HEK293T (cell line): ENCODE data around the gene MDK.

Source experiments
- ELF4 ChIP-seq: fragments of 450-650 bp; IDR thresholded peaks from 2 replicates; pipeline ENCODE4 v1.6.1; 2017; ENCODE audit warnings: antibody characterized with exemption
- FOXA1 ChIP-seq: fragments of 450-650 bp; IDR thresholded peaks from 2 replicates; pipeline ENCODE4 v1.6.1; 2016; ENCODE audit warnings: mild to moderate bottlenecking
- FOXK2 ChIP-seq: fragments of 450-650 bp; IDR thresholded peaks from 2 replicates; pipeline ENCODE4 v1.6.1; 2016; ENCODE audit warnings: mild to moderate bottlenecking
- FOXM1 ChIP-seq: fragments of 450-650 bp; IDR thresholded peaks from 2 replicates; pipeline ENCODE4 v1.6.1; 2017; ENCODE audit warnings: mild to moderate bottlenecking, borderline replicate concordance
- HDGF ChIP-seq: fragments of 450-650 bp; IDR thresholded peaks from 2 replicates; pipeline ENCODE4 v1.6.1; 2017; ENCODE audit warnings: antibody characterized with exemption, borderline replicate concordance
- L3MBTL2 ChIP-seq: fragments of 450-650 bp; conservative IDR thresholded peaks from 2 replicates; pipeline ENCODE4 v1.6.1; 2016; ENCODE audit warnings: mild to moderate bottlenecking
- NFRKB ChIP-seq: fragments of 450-650 bp; IDR thresholded peaks from 2 replicates; pipeline ENCODE4 v1.6.1; 2016; ENCODE audit warnings: mild to moderate bottlenecking, moderate library complexity
- PKNOX1 ChIP-seq: fragments of 450-650 bp; IDR thresholded peaks from 2 replicates; pipeline ENCODE4 v1.6.1; 2016
- SP1 ChIP-seq: fragments of 450-650 bp; IDR thresholded peaks from 2 replicates; pipeline ENCODE4 v1.6.1; 2017
- TARDBP ChIP-seq: fragments of 450-650 bp; IDR thresholded peaks from 2 replicates; pipeline ENCODE4 v1.6.1; 2016

GRCh38 chr11:46429717-46430116, 48.2 kb downstream of the MDK start:
- TF ChIP-seq ELF4 = no peak
- TF ChIP-seq FOXK2 = no peak
- TF ChIP-seq SP1 = no peak
- no peak for TF ChIP-seq NFRKB
- TF ChIP-seq PKNOX1 = no peak
- TF ChIP-seq FOXM1 = no peak
- no peak for TF ChIP-seq HDGF
- no peak for TF ChIP-seq TARDBP
- TF ChIP-seq FOXA1 = no peak
- no peak for TF ChIP-seq L3MBTL2
